SK-N-SH treated with all-trans-retinoic acid at 6 μM for 48 hours (cell line): ENCODE data around the gene LRFN2.

Source experiments
- ISL1 ChIP-seq: fragments of 250-450 bp; sonication (Bioruptor Pico); IDR thresholded peaks from 2 replicates; pipeline ENCODE4 v2.1.2; 2022; ENCODE audit warnings: mild to moderate bottlenecking, moderate library complexity
- RARB ChIP-seq: fragments of 250-450 bp; sonication (Bioruptor Pico); IDR thresholded peaks from 2 replicates; pipeline ENCODE4 v1.8.0; 2021; ENCODE audit warnings: mild to moderate bottlenecking, moderate library complexity
- SNAI2 ChIP-seq: fragments of 250-450 bp; sonication (Bioruptor Pico); IDR thresholded peaks from 2 replicates; pipeline ENCODE4 v1.5.0; 2020; ENCODE audit warnings: mild to moderate bottlenecking, moderate library complexity
- ZNF70 ChIP-seq: fragments of 450-650 bp; formaldehyde crosslinking; IDR thresholded peaks from 2 replicates; pipeline ENCODE4 v1.5.0; 2020; ENCODE audit warnings: mild to moderate bottlenecking, moderate library complexity
- ZNF8 ChIP-seq: fragments of 450-650 bp; formaldehyde crosslinking; IDR thresholded peaks from 2 replicates; pipeline ENCODE4 v1.5.0; 2020; ENCODE audit warnings: mild to moderate bottlenecking, moderate library complexity
- TF ChIP-seq, protein P1 (sequence below): fragments of 250-450 bp; sonication (Bioruptor Pico); IDR thresholded peaks from 2 replicates; pipeline ENCODE4 v1.5.1; 2021; ENCODE audit warnings: mild to moderate bottlenecking, moderate library complexity

DNA sequence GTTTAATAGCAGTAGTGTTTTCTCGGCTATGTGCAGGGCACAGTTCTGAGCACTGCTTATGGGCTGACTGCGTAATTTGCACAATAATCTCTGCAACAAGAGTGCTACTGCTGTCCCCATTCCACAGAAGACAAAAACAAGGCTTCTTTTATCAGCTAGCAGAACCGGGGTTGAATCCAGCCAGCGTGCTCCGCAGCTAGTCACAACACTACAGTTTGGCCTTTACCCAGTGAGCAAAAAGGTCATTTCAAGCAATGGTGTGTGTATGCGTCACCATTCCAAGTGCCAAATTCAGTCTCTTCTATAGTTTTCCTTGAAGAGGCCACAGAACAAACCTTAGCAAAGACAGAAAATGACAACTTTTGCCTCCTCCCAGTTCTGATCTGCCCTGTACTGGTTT, 61.1 kb downstream of the LRFN2 start:
- TF ChIP-seq ZNF8 (CRISPR knock-in tag) (no peak), ZNF70 (CRISPR knock-in tag) (no peak), RARB (CRISPR knock-in tag) (no peak), ISL1 (no peak), SNAI2 (CRISPR knock-in tag) (no peak)
- TF ChIP-seq, protein P1, sequence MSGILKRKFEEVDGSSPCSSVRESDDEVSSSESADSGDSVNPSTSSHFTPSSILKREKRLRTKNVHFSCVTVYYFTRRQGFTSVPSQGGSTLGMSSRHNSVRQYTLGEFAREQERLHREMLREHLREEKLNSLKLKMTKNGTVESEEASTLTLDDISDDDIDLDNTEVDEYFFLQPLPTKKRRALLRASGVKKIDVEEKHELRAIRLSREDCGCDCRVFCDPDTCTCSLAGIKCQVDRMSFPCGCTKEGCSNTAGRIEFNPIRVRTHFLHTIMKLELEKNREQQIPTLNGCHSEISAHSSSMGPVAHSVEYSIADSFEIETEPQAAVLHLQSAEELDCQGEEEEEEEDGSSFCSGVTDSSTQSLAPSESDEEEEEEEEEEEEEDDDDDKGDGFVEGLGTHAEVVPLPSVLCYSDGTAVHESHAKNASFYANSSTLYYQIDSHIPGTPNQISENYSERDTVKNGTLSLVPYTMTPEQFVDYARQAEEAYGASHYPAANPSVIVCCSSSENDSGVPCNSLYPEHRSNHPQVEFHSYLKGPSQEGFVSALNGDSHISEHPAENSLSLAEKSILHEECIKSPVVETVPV (CRISPR knock-in tag) = no peak
